Aorta (tissue), 5 donors: ENCODE results near the gene IMMP1L. TPM values are rescaled to one million over a fixed set of nuclear protein-coding genes. Genes with fewer than 3 reads are reported as not detected.

Source experiments
- ATAC-seq: fragments of 200-7000 bp; cut with Tn5 transposase; one replicate; pipeline ENCODE4 v1.9.1; 2022; ENCODE audit warnings: moderate library complexity; ENCODE audit not compliant: low FRiP score
- DNase-seq, 2 donors: peaks; one replicate each; pipeline ENCODE4 v3.0.0-alpha.2; 2020
- H3K27ac ChIP-seq, 2 donors: one replicate each; pipeline ENCODE4 v1.5.1; 2013; ENCODE audit warnings: low read length in 2 of 2, mild to moderate bottlenecking in 2 of 2, moderate library complexity in 2 of 2, control low read depth in 1 of 2, inconsistent platforms in 1 of 2, low read depth in 1 of 2
- H3K27me3 ChIP-seq, 2 donors: one replicate each; pipeline ENCODE4 v1.6.1; 2013; ENCODE audit warnings: control low read depth in 1 of 2, low read length in 1 of 2, mild to moderate bottlenecking in 1 of 2, moderate library complexity in 1 of 2; ENCODE audit not compliant: insufficient read depth in 2 of 2, control insufficient read depth in 1 of 2
- H3K36me3 ChIP-seq, 2 donors: one replicate each; pipeline ENCODE4 v1.6.1; 2013; ENCODE audit warnings: control low read depth in 1 of 2, low read length in 1 of 2, mild to moderate bottlenecking in 1 of 2; ENCODE audit not compliant: insufficient read depth in 2 of 2, control insufficient read depth in 1 of 2
- H3K4me1 ChIP-seq, 2 donors: one replicate each; pipeline ENCODE4 v1.6.1; 2013; ENCODE audit warnings: low read length in 2 of 2, control low read depth in 1 of 2, mild to moderate bottlenecking in 1 of 2, moderate library complexity in 1 of 2; ENCODE audit not compliant: insufficient read depth in 2 of 2, control insufficient read depth in 1 of 2
- H3K4me3 ChIP-seq, 2 donors: one replicate each; pipeline ENCODE4 v1.5.1; 2013; ENCODE audit warnings: low read length in 2 of 2, control low read depth in 1 of 2, mild to moderate bottlenecking in 1 of 2
- H3K9me3 ChIP-seq: one replicate; pipeline ENCODE4 v1.6.1; 2013; ENCODE audit warnings: mild to moderate bottlenecking, low read length; ENCODE audit not compliant: control insufficient read depth
- WGBS, 2 donors: extraction: QIAGEN DNeasy Blood & Tissue Kit; methylation state at CpG; one replicate each; pipeline ENCODE4 v1.1.7; 2013; 5-methylcytosine and 5-hydroxymethylcytosine counted together
- intact Hi-C, 2 donors: fragments of 100-400 bp; cut with DNase I; formaldehyde crosslinking; loops; one replicate each; pipeline versions ENCODE4 v1.14.2 to v1.15.0; 2022
- polyA plus RNA-seq, 2 donors: library from polyadenylated mRNA; stranded (reverse); fragments of 200-250 nt; gene quantifications; one replicate each; pipeline ENCODE4 v1.2.3, GENCODE V29; 2013
- total RNA-seq, 2 donors: library from RNA; stranded (reverse); fragmentation: NEBNext Ultra II Directional; extraction: Animal tissue kit (Norgen Biotek cat#: 25700); gene quantifications; one replicate each; pipeline ENCODE4 v1.2.1, GENCODE V29; 2021
- donor health status: healthy with polysubstance abuse.
- donor health status: Bipolar disorder and iron deficiency.
- donor health status: DM: no; HTN: no; CAD: no.
- donor health status: DM: no; HTN: no; CAD: no.
- donor health status: DM: yes; HTN: yes; CAD: no.

IMMP1L gene
- total and polyA plus RNA-seq, 4 donors: 8.5 to 25.1 (median 13.8) TPM

GRCh38 chr11:31487848-31488247 lies 21.6 kb downstream of the IMMP1L start:
- WGBS, 2 donors: 6 to 11% methylated on average over 1 of the region's 1 CpG
- no peaks in the 10 kb centered on the region for H3K36me3 ChIP-seq
- intact Hi-C loops: no loop called here
- H3K4me1 ChIP-seq: no peaks in the 10 kb centered on the region
- DNase-seq (no peak), ATAC-seq (no peak)
- H3K9me3 ChIP-seq: no peaks in the 10 kb centered on the region
- no peaks in the 10 kb centered on the region for H3K27me3 ChIP-seq
- no peak overlapping the region for H3K27ac ChIP-seq
- H3K4me3 ChIP-seq: no peak overlapping the region

GRCh38 chr11:31484497-31484896 lies 24.9 kb downstream of the IMMP1L start:
- DNase-seq: no peak
- H3K9me3 ChIP-seq: no peaks in the 10 kb centered on the region
- 88 to 89% methylated on average over 4 of the region's 4 CpGs for WGBS, 2 donors
- no peak overlapping the region for H3K4me3 ChIP-seq
- no peak for ATAC-seq
- no peak overlapping the region for H3K27ac ChIP-seq
- H3K27me3 ChIP-seq: no peaks in the 10 kb centered on the region
- no peaks in the 10 kb centered on the region for H3K36me3 ChIP-seq
- H3K4me1 ChIP-seq: no peaks in the 10 kb centered on the region
- intact Hi-C loops: no loop called here

DNA sequence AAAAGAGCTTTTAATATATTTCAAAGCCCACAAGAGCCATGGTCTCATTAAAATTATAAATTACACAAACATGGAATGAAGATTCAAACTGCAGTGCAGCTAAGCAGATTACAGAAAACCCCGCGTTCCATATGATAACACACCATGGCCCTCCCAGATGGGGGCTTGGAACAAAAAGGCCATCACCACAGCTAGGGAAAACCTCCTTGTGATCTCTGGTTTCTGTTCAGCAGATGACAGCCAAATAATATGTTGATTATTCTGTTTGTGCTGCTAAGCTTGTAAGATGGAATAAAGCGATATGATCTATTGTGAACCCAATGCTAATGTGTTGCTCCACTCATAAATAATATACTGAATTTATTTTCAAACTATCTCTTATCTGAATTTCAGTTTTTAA lies 28.5 kb downstream of the IMMP1L start:
- no peaks in the 10 kb centered on the region for H3K36me3 ChIP-seq
- H3K9me3 ChIP-seq: no peaks in the 10 kb centered on the region
- DNase-seq: no peak
- no peak for ATAC-seq
- intact Hi-C loops: no loop called here
- WGBS, 2 donors: 94 to 95% methylated on average over 3 of the region's 3 CpGs
- H3K4me1 ChIP-seq: no peaks in the 10 kb centered on the region
- H3K27me3 ChIP-seq: no peaks in the 10 kb centered on the region
- H3K27ac ChIP-seq: no peak overlapping the region
- no peak overlapping the region for H3K4me3 ChIP-seq

DNA sequence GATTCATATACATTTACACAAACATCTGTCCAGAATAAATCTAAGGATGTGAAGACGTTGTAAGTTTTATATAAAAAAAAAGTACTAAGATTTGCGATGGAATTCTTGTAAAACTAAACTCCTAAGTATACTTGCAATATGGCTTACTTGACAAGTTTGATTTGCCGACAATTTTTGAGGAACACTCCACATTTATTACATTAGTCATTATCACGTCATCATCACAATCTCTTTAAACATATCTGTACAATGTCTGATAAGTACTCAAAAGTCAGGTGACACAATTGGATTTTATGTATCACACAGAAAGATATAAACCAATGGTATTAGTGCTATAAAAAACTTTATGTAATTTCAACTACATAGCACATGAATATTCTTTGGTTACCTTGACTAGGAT lies 30.4 kb downstream of the IMMP1L start:
- Histone ChIP-seq H3K9me3 (no peaks in the 10 kb centered on the region), H3K4me1 (no peaks in the 10 kb centered on the region), H3K36me3 (no peaks in the 10 kb centered on the region), H3K4me3 (no peak overlapping the region), H3K27ac (no peak overlapping the region), H3K27me3 (no peaks in the 10 kb centered on the region)
- DNase-seq (no peak), ATAC-seq (no peak)
- WGBS, 2 donors: 90 to 95% methylated on average over 4 of the region's 4 CpGs
- intact Hi-C loops: no loop called here

GRCh38 chr11:31478223-31478590 lies 31.2 kb downstream of the IMMP1L start:
- no peak for ATAC-seq

DNA sequence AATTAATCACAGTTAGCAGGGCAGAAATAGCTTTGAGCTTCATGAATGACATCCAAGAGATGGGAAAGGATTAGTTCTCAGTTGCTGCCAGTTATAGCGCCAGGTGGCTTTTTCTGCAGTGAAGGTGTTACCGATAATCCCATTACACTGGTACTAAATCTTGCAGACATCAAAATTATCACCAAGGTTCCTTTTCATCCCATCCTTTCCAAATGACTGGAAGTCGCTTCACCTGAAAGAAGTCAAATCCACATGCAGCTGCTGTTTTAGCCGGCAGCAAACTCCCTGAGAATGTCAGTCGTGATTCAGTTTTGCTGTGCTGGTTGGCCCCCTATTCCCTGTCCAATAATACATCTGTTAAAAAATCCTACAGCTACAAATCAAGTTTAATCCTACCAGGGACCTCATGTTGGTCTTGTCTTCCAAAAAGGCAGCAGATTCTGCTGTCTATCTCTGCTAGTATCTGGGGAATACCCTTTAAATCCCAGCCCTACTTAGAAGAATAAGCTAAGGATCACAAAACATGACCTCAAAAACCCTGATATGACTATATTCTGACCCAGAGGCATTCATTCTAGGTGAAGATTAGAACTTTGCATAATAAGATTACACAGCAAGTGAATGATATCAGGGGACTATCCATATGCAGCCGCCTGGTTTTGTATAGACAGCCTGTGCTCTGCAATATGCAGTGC lies 31.7 kb downstream of the IMMP1L start:
- Histone ChIP-seq H3K4me1 (no peaks in the 10 kb centered on the region), H3K36me3 (no peaks in the 10 kb centered on the region), H3K27me3 (no peaks in the 10 kb centered on the region), H3K27ac (no peak overlapping the region), H3K9me3 (no peaks in the 10 kb centered on the region), H3K4me3 (no peak overlapping the region)
- WGBS, 2 donors: 90 to 92% methylated on average over 6 of the region's 6 CpGs
- no peak for ATAC-seq
- intact Hi-C loops: no loop called here
- no peak for DNase-seq

More at GRCh38 chr11:31478223-31478590, 31.2 kb downstream of the IMMP1L start:
- intact Hi-C loops: no loop called here
- Histone ChIP-seq H3K9me3 (no peaks in the 10 kb centered on the region), H3K27me3 (no peaks in the 10 kb centered on the region), H3K4me1 (no peaks in the 10 kb centered on the region), H3K4me3 (no peak overlapping the region), H3K36me3 (no peaks in the 10 kb centered on the region), H3K27ac (no peak overlapping the region)
- 96 to 97% methylated on average over 2 of the region's 2 CpGs for WGBS, 2 donors
- DNase-seq: no peak

GRCh38 chr11:31474083-31474482 lies 35.3 kb downstream of the IMMP1L start:
- Histone ChIP-seq H3K36me3 (no peaks in the 10 kb centered on the region), H3K27me3 (no peaks in the 10 kb centered on the region), H3K27ac (no peak overlapping the region), H3K9me3 (no peaks in the 10 kb centered on the region), H3K4me3 (no peak overlapping the region), H3K4me1 (no peaks in the 10 kb centered on the region)
- intact Hi-C loops: no loop called here
- ATAC-seq: no peak
- DNase-seq: no peak

DNA sequence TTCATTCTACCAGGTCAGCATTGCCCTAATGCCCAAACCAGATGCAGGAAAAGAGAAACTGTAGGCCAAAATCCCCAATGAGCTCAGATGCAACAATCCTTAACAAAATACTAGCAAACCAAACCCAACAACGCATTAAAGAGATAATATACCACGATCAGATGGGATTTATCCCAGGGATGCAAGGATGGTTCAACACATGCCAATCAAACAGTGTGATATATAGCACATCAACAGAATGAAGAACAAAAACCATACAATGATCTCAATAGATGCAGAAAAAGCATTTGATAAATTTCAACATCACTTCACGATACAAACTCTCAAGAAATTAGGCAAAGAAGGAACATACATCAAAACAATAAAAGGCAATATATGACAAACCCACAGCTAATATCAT lies 45.0 kb downstream of the IMMP1L start:
- intact Hi-C loops: no loop called here
- DNase-seq: no peak
- WGBS, 2 donors: 98% methylated on average over 3 of the region's 3 CpGs
- H3K4me3 ChIP-seq: no peak overlapping the region
- no peaks in the 10 kb centered on the region for H3K4me1 ChIP-seq
- H3K27me3 ChIP-seq: no peaks in the 10 kb centered on the region
- H3K27ac ChIP-seq: no peak overlapping the region
- no peaks in the 10 kb centered on the region for H3K36me3 ChIP-seq
- no peaks in the 10 kb centered on the region for H3K9me3 ChIP-seq
- ATAC-seq: no peak

DNA sequence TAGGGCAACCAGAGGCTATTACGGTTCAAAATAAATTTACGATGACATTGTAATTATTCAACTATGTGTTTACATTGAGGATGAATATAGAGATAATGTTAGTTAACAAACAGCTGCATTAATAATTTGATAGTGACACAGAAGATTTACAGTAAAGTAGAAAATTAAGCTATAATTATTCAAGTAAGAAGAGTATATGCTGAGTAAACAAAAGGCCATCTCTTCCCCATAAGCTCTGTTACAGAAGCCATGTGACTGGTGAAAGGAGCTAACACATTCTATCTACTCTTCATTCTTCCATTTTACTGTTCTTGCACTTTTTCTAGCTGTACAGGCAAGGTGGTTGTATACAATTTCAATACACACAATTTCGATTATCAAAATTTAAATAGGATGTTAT lies 54.2 kb downstream of the IMMP1L start:
- Histone ChIP-seq H3K27me3 (no peaks in the 10 kb centered on the region), H3K4me3 (no peak overlapping the region), H3K27ac (no peak overlapping the region), H3K4me1 (no peaks in the 10 kb centered on the region), H3K36me3 (peaks cover 0 to 3% of the 10 kb centered on the region in 2 donors), H3K9me3 (no peaks in the 10 kb centered on the region)
- intact Hi-C loops: no loop called here
- WGBS, 2 donors: 94 to 97% methylated on average over 3 of the region's 3 CpGs
- ATAC-seq: no peak
- no peak for DNase-seq
